GM19023 (cell line): Measurements from ENCODE around the gene SMDT1.

Experiments used
- ATAC-seq: cut with Tn5 transposase; IDR thresholded peaks from one replicate; pipeline ENCODE4 v1.9.1; 2021; ENCODE audit warnings: mild to moderate bottlenecking, moderate library complexity; ENCODE audit not compliant: unreplicated experiment

The SMDT1 gene

GRCh38 chr22:42079319-42080251 lies at the start of gene SMDT1:
SMDT1 (plus strand) TSS chr22:42079700; CDS start chr22:42079769, 69 bp downstream.
- ATAC-seq: peak; percentile 87

GRCh38 chr22:42033263-42034181 lies 46.0 kb upstream of the SMDT1 start:
- no peak for ATAC-seq

GRCh38 chr22:42035256-42035655 lies 44.2 kb upstream of the SMDT1 start:
- ATAC-seq: no peak

- no peak for ATAC-seq
Measured at GRCh38 chr22:42039271-42039670, 40.2 kb upstream of the SMDT1 start.

GRCh38 chr22:42041784-42042183 lies 37.7 kb upstream of the SMDT1 start:
- no peak for ATAC-seq

- ATAC-seq: no peak
Measured at GRCh38 chr22:42050641-42051180, 28.8 kb upstream of the SMDT1 start.

GRCh38 chr22:42052765-42053164 lies 26.7 kb upstream of the SMDT1 start:
- no peak for ATAC-seq

- no peak for ATAC-seq
Measured at GRCh38 chr22:42056757-42057511, 22.6 kb upstream of the SMDT1 start.

- no peak for ATAC-seq
Measured at GRCh38 chr22:42060489-42060888, 19.0 kb upstream of the SMDT1 start.

GRCh38 chr22:42061041-42061440 lies 18.5 kb upstream of the SMDT1 start:
- no peak for ATAC-seq

- ATAC-seq: no peak
Measured at GRCh38 chr22:42062506-42063170, 16.9 kb upstream of the SMDT1 start.

- ATAC-seq: no peak
Measured at GRCh38 chr22:42064629-42065028, 14.9 kb upstream of the SMDT1 start.

- ATAC-seq: no peak
Measured at GRCh38 chr22:42065438-42066125, 13.9 kb upstream of the SMDT1 start.

- no peak for ATAC-seq
Measured at GRCh38 chr22:42066126-42066761, 13.3 kb upstream of the SMDT1 start.

GRCh38 chr22:42066937-42067336 lies 12.6 kb upstream of the SMDT1 start:
- ATAC-seq: no peak

- ATAC-seq: no peak
Measured at GRCh38 chr22:42067671-42068251, 11.7 kb upstream of the SMDT1 start.

GRCh38 chr22:42068291-42068690 lies 11.2 kb upstream of the SMDT1 start:
- no peak for ATAC-seq

GRCh38 chr22:42069801-42070516 lies 9.5 kb upstream of the SMDT1 start:
- ATAC-seq: no peak
